Subcutaneous adipose tissue (tissue), 4 donors: Measurements from ENCODE around the gene DEK. TPM values are rescaled to one million over a fixed set of nuclear protein-coding genes. Genes with fewer than 3 reads are reported as not detected.

Source experiments
- total RNA-seq, 4 donors: library from RNA; depleted of rRNA; stranded (reverse); fragments of >200 nt; gene quantifications; one replicate each; pipeline ENCODE4 v1.1.0, GENCODE V29; 2016
- TF ChIP-seq, protein P1 (sequence below): fragments of 450-650 bp; IDR thresholded peaks from one replicate; pipeline ENCODE4 v1.5.1; 2016; ENCODE audit warnings: low read depth, mild to moderate bottlenecking, control low read depth, antibody characterized with exemption, moderate library complexity

The DEK gene
- total RNA-seq, 4 donors from 2014 or later: 89.9 to 152 (median 121) TPM

DNA sequence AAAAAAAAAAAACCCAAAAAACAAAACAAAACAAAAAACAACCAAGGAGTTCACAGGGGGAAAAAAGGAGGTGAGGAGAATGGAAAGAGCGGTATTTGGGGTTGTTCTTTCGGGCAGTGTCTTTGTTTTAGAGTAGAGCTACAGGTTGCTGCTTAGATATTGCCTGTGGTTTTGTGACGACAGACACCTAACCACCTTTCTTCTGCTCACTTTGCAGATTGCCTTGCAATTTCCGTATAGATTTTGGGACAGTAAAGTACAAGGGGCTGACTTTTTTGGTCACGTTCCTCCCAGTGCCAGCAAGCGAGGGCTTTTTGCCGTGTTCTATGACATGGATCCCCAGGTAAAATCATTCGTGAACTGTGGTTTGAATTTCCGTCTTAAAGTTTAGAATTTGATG, 50.9 kb downstream of the DEK start:
- TF ChIP-seq, protein P1, sequence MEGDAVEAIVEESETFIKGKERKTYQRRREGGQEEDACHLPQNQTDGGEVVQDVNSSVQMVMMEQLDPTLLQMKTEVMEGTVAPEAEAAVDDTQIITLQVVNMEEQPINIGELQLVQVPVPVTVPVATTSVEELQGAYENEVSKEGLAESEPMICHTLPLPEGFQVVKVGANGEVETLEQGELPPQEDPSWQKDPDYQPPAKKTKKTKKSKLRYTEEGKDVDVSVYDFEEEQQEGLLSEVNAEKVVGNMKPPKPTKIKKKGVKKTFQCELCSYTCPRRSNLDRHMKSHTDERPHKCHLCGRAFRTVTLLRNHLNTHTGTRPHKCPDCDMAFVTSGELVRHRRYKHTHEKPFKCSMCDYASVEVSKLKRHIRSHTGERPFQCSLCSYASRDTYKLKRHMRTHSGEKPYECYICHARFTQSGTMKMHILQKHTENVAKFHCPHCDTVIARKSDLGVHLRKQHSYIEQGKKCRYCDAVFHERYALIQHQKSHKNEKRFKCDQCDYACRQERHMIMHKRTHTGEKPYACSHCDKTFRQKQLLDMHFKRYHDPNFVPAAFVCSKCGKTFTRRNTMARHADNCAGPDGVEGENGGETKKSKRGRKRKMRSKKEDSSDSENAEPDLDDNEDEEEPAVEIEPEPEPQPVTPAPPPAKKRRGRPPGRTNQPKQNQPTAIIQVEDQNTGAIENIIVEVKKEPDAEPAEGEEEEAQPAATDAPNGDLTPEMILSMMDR: no peak

DNA sequence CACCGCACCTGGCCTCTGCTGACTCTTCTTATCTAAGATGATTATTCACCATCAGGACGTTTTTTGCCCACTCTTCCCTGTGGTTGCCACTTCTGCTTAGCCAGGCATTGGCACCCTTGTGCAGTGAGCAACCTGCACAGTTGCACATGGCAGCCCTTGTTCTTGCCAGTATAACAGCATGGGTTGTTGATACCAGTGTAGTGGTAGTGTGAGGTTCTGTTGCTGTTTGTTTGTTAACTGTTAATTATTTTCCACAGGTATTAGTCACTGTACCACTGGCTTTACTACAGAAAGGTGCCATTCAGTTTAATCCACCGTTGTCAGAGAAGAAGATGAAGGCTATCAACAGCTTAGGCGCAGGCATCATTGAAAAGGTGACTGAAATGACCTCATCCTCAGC, 52.1 kb downstream of the DEK start:
- TF ChIP-seq, protein P1: no peak

DNA sequence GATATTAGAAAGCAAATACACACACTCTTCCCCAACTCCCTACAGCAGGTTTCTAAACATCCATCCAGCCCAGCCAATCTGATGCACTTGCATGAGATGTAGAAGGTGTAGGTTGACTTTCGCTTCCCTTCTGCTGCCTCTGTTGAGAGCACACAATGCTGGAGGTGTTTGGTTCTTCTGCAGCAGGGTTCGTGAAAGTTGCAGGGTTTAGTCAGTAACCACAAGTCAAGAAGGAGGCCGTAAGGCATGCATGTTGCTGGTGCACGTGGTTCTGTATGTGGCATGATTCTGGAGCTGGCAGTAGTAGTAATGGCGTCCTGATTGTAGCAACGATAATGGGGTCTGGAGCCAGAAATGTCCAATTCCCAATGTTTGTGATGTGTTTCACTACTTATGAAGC, 53.0 kb downstream of the DEK start:
- TF ChIP-seq, protein P1: no peak

DNA sequence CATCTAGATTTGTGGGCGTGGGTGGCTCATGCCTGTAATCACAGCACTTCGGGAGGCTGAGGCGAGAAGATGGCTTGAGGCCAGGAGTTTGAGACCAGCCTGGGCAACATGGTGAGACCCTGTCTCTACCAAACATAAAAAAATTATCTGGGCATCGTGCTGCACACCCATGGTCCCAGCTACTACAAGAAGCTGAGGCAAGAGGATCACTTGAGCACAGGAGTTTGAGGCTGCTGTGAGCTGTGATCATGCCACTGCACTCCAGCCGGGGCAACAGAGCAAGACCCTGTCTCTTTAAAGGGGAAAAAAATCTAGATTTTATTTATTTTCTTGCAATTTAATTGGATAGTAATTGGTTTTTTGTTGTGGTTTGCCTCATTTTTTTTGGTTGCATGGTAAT, 53.6 kb downstream of the DEK start:
- TF ChIP-seq, protein P1: no peak

DNA sequence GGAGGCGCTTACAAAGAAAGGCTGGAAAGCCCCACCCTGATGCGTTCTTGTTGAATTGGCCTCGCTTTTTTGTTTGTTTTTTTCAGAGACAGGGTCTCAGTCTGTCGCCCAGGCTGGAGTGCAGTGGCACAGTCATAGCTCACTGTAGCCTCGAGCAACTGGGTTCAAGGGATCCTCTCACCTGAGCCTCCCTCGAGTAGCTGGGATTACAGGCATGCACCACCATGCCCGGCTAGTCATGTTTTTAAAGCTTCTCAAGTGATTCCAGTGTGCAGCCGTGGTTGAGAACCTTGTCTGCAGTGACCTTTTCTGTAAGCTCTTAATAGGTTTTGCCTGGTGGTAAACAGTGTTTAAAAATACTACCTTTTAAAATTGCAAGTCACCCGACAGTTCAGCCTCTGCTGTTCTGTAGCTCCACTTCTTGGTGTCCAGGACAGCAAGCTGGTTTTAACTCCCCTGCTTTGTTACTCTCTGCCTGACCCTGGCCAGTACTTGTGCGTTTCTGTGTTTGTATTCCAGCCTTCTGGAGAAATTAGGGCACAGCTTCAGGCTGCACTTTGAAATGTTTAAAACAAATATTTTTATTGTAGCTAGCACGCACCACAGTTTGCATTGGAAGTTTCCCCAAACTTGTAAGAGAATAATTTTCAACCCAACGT, 54.7 kb downstream of the DEK start:
- TF ChIP-seq, protein P1: no peak

DNA sequence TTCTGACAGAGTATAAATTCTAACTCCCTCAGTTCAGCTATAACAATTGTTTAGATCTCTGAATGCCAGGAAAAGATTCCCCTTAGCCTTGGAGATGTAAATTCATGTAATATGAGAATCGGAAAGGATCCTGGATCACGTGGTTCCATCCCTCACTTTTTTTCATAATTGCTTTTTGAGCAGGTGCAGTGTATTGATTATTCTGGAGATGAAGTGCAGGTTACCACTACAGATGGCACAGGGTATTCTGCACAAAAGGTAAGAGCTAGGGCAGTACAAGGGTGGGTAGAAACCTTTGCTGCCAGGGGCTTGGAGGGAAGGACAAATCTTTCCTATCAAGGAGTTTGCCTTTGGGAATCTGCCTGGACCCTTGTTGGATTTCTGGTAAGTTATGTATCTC, 56.4 kb downstream of the DEK start:
- TF ChIP-seq, protein P1: no peak

DNA sequence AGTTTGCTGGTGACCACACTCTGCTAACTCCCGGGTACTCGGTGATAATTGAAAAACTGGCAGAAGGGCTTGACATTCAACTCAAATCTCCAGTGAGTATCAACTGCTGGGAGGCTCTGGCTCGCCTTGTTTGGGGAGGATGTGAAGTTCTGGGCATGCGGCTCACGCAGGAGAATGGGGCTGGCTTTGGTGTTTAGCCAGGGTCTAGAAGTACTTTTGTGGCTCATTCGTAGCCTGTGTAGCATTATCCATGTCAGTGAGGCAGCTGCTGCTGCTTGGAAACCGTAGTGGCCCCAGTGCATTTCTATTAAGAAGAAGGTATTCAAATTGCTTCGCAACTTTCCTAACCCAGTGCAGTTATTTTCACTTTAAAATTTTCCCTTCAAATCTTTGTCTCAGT, 56.9 kb downstream of the DEK start:
- TF ChIP-seq, protein P1: no peak
